COR-L47 (cell line): ENCODE data around the gene SH3D19.

Experiments used
- DNase-seq: peaks from one replicate; lab custom pipeline; 2025; lab: John Stamatoyannopoulos, UW

Gene SH3D19, protein sequence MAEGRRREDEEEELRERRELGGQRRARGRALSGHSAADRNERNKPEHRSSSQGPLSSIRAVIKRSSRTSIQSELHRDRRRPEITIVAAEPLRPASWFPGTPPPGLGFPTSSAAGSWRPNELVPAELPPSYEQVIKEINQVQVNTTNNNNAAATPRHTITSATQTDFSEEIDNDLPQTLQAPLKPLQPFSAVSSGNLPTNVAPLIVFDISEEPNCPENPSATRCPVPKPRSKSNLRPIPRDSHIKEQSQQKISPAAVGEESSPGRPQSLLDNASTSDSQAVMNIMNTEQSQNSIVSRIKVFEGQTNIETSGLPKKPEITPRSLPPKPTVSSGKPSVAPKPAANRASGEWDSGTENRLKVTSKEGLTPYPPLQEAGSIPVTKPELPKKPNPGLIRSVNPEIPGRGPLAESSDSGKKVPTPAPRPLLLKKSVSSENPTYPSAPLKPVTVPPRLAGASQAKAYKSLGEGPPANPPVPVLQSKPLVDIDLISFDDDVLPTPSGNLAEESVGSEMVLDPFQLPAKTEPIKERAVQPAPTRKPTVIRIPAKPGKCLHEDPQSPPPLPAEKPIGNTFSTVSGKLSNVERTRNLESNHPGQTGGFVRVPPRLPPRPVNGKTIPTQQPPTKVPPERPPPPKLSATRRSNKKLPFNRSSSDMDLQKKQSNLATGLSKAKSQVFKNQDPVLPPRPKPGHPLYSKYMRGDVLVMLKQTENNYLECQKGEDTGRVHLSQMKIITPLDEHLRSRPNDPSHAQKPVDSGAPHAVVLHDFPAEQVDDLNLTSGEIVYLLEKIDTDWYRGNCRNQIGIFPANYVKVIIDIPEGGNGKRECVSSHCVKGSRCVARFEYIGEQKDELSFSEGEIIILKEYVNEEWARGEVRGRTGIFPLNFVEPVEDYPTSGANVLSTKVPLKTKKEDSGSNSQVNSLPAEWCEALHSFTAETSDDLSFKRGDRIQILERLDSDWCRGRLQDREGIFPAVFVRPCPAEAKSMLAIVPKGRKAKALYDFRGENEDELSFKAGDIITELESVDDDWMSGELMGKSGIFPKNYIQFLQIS

DNA sequence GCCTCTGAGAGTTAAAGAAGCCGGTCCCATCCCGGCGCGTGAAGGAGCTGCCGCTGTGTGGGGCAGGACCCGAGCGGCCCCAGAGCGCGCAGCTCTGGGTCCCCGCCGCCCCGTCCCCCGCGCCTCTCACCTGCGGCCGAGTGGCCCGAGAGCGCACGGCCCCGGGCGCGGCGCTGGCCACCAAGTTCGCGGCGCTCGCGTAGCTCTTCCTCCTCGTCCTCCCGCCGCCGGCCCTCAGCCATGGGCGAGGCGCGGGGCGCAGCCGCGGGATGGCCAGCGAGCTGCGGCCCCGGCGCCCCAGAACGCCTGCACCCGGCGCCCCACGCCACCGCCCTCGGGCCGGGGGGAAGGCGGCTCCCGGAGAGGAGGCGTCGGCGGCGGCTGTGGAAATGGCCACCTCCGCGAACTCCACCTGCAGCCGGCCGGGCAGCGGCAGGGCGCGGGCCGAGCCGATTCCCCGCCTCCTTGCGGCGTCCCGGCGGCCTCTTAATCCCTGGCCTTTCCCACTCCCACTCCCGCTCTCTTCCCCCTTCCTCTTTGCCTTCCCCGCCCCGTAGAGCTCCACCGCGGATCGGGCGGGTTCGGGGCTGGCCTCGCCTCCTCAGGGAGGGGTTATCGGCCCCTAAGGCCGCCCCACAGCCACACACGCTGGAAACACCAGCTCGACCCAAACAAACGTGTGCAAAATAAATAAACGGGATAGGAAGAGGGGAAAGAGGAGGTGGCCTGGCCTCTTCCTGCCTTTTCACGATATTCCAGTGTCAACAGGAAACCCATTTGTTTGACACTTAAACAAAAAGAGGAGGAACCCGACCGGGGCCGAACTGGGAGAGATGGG, at the start of gene SH3D19:
TSS of gene SH3D19 (minus strand) at position 495 of the 838 bp plus-strand sequence. CDS start at position 242, 253 bp downstream.
- DNase-seq, result no peak

DNA sequence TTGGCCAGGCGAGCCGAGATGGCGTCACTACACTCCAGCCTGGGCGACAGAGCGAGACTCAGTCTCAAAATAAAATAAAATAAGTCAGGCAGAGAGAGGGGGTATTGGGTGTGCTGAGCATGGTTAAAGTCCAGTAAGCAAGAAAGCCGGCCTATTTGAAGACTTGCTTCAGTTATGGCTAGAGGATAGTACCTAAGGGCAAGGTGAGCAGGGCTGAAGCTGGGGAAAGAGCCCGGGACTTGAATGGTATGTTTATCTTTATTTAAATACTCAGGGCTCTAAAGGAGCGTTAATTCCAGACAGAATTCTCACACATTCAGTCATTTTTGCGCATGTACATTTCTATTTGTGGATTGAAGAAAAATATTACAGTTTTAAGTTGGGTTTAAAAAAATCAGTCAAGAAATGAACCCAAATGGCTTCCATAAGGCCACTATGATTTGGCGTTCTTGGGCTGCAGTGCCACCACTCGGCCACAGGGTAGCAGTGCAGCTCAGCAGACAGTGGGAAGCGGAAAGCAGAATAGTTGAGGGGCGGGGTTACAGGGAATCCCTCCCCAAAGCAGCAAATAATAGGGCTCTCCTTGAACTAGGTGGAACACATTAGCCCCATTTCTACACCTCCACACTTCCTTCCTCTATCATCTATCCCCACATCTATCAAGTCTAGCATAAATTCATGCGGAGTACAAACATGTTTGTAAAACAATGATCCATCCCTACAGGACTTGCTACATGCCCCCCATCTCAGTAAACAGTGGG, 37.2 kb upstream of the SH3D19 start:
- peak; percentile 86 for DNase-seq

- no peak for DNase-seq
Measured at GRCh38 chr4:151361966-151362365, 36.6 kb upstream of the SH3D19 start.

- DNase-seq, result no peak
Measured at GRCh38 chr4:151361126-151361525, 35.7 kb upstream of the SH3D19 start.

GRCh38 chr4:151359576-151359975, 34.2 kb upstream of the SH3D19 start:
- peak; percentile 25 for DNase-seq

DNA sequence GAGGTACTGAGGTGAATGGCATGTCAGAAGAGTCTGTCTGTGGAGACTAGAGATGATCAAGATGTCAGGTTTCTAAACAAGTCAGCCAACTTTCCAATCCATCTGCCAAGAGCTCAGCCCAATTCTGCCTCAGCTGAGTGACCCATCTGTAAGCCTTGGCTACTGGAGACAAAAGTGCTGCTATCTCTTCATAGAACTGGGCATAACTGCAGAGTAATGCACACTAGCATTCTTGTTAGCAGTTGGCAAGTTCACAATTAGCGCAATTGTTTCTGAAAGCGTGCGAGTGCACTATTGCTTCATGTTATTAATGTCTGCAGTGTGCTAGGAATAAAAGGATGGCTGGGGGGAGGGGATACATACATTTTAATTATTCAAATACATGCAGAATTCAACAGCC, 32.9 kb upstream of the SH3D19 start:
- no peak for DNase-seq

GRCh38 chr4:151356510-151356909, 31.1 kb upstream of the SH3D19 start:
- DNase-seq, result no peak

DNA sequence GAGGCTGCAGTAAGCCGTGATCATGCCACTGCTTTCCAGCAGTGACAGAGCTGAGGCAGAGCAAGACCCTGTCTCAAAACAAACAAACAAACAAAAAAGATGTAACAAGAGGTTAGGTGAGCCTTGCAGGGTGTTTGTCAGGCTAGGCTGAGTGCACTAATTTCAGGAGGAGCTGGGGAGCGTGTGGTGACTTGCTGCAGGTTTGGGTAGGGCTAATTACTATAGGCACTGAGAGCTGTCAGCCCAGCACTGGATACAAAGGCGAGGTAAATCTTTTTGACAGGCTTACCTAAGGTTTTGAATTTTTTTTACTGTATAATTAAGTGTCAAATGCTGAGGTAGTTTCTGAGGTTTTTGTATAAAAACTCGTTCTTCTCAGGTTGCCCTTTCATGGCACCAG, 29.8 kb upstream of the SH3D19 start:
- DNase-seq, result no peak

DNA sequence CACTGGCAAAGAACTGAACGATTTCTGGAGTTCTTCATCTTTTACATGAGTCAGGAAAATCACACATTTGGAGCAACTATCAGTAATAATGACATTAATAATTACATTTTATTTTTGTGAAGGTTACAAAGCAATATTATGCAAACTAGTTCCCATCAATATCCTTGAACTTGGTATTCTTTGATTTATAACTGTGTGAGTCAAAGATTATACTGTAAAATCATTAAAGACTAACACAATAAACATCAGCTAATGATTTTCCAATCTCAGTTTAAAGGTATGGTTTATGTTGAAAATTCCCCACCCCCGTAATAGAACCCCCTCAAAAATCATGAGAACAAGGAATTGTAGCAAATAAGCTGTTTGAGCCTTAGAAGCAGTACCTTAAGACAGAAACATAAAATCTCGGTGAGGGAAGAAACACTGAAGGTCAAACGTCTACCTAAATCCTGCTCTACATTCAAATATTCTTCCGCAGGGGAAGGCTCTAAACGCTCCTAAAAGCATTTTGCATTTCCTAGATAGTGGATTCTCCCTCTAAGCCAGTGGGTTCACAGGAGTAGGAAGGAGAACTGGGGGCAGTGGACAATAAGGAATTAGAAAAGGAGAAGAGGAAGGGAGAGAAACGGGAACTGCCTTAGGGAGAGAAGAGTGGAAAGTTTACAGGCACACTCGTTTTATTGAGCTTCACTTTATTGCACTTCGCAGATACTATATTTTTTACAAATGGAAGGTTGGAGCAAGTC, 22.3 kb upstream of the SH3D19 start:
- no peak for DNase-seq

- DNase-seq, result no peak
Measured at GRCh38 chr4:151344948-151345347, 19.5 kb upstream of the SH3D19 start.

GRCh38 chr4:151340751-151341385, 15.5 kb upstream of the SH3D19 start:
- no peak for DNase-seq

GRCh38 chr4:151339467-151339866, 14.1 kb upstream of the SH3D19 start:
- no peak for DNase-seq

GRCh38 chr4:151331276-151332042, 6.1 kb upstream of the SH3D19 start:
- DNase-seq, result no peak

GRCh38 chr4:151329217-151330007, 4.0 kb upstream of the SH3D19 start:
- no peak for DNase-seq

- no peak for DNase-seq
Measured at GRCh38 chr4:151325949-151326246, 493 bp upstream of the SH3D19 start.

- DNase-seq, result no peak
Measured at GRCh38 chr4:151324752-151325110, 674 bp downstream of the SH3D19 start.

DNA sequence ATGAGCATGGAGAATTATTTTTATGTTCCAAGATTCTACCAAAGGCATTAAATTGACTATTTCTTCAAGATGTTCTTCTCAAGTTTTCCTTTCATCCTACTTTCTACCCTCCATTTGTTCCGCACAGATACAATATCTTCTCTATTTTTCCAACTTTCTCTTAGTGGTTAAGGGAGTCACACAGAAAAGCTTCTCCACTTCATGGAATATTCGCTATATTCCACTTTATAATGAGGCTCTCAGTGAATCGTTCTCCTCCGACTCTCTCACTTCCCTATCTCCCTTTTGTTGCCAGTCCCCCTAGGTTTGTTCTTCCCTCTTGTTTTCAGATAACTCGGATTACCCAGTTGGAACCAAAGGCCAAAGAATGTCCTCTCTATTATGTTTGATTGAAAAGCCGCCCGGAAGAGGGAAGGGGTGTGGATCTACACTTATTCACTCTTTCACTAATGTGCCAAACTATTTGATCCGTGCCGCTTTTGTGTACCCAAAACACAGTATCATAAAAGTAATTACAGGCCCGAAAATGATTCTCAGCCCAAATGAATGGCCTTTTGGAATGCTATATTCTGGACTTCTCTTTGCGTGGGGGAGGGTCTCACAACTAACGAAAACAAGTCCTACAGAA, 1.2 kb downstream of the SH3D19 start:
- no peak for DNase-seq

GRCh38 chr4:151323667-151324066, 1.7 kb downstream of the SH3D19 start:
- DNase-seq, result no peak
